MM.1S (cell line): ENCODE data around the gene RPL39.

ENCODE experiments used
- CTCF ChIP-seq: fragments of 300-600 bp; sonication (generic); IDR thresholded peaks from 2 replicates; pipeline ENCODE4 v1.5.1; 2016; ENCODE audit warnings: antibody characterized with exemption, low read length, mixed read lengths
- EZH2 ChIP-seq: fragments of 300-600 bp; sonication (generic); optimal IDR thresholded peaks from 2 replicates; pipeline ENCODE3; 2017; ENCODE audit warnings: low read depth, mild to moderate bottlenecking, antibody characterized with exemption, low read length, mixed read lengths
- EZH2phosphoT487 ChIP-seq: fragments of 300-600 bp; sonication (generic); IDR thresholded peaks from 2 replicates; pipeline ENCODE4 v1.6.1; 2018; ENCODE audit warnings: antibody characterized with exemption, low read length

GRCh38 chrX:119745283-119745848 is 46.1 kb downstream of the RPL39 start:
- TF ChIP-seq CTCF (no peak), EZH2 (no peak), EZH2phosphoT487 (no peak)
